ENCODE results near the gene INPPL1. TPM values are rescaled to one million over a fixed set of nuclear protein-coding genes. Genes with fewer than 3 reads are reported as not detected.
"Not testable (repeated sequence)": the region's sequence is repeated elsewhere in the genome, so short reads cannot be mapped to it uniquely, and the experiment has no call there.

The INPPL1 gene, protein sequence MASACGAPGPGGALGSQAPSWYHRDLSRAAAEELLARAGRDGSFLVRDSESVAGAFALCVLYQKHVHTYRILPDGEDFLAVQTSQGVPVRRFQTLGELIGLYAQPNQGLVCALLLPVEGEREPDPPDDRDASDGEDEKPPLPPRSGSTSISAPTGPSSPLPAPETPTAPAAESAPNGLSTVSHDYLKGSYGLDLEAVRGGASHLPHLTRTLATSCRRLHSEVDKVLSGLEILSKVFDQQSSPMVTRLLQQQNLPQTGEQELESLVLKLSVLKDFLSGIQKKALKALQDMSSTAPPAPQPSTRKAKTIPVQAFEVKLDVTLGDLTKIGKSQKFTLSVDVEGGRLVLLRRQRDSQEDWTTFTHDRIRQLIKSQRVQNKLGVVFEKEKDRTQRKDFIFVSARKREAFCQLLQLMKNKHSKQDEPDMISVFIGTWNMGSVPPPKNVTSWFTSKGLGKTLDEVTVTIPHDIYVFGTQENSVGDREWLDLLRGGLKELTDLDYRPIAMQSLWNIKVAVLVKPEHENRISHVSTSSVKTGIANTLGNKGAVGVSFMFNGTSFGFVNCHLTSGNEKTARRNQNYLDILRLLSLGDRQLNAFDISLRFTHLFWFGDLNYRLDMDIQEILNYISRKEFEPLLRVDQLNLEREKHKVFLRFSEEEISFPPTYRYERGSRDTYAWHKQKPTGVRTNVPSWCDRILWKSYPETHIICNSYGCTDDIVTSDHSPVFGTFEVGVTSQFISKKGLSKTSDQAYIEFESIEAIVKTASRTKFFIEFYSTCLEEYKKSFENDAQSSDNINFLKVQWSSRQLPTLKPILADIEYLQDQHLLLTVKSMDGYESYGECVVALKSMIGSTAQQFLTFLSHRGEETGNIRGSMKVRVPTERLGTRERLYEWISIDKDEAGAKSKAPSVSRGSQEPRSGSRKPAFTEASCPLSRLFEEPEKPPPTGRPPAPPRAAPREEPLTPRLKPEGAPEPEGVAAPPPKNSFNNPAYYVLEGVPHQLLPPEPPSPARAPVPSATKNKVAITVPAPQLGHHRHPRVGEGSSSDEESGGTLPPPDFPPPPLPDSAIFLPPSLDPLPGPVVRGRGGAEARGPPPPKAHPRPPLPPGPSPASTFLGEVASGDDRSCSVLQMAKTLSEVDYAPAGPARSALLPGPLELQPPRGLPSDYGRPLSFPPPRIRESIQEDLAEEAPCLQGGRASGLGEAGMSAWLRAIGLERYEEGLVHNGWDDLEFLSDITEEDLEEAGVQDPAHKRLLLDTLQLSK
- 21.5 and 27.7 TPM in 2 replicates for total RNA-seq (2014; rRNA removed; shearing (Covaris generic))

DNA sequence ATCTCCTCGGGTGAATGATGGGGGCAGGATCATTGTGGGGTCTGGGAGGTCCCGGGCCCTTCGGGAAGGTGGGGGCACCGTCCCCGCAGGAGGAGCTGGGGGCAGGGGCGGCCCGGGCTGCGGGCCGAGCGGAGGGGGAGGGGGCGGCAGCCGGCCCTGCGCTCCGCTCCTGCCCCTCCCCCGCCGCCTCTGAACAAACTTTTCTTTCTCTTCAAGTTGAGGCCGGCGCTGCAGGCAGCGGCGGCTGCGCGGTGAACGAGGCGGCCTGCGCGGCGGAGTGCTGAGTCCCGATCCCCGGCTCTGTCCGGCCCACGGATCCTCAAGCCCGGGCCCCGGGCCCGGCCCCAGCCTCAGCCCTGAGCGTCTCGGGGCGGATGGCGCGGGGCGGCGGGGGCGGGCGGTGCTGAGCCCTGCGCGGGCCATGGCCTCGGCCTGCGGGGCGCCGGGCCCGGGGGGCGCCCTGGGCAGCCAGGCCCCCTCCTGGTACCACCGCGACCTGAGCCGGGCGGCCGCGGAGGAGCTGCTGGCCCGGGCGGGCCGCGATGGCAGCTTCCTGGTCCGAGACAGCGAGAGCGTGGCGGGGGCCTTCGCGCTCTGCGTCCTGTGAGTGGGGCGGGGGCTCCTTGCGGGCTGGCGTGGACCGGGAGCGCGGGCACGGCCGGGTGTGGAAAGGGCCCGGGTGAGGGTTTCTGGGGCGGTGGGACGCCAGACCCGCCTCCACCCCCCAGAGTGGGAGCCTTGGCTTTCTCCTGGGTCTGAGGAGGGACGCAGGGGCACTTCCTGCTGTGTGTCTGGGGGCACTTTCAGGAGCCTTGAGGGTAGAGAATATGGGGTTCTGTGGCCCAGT is at the start of gene INPPL1:
INPPL1 (plus strand) TSS at position 204 of the 847 bp plus-strand sequence; CDS start at position 422, 218 bp downstream.
- DNase-seq (ENCODE audit: low read depth in 1 of 2, low spot score in 2 of 2), result peak; percentile 15 to 36
- Histone ChIP-seq H3K4me3 (peak within 1 kb of the TSS; percentile 65), H3K27ac (peak within 1 kb of the TSS; percentile 54; the same call in 1 of the 2 replicates), H3K9me3 (replicated peaks) (no peaks in the 10 kb centered on the region), H3K36me3 (peaks cover 11% of the 10 kb centered on the region), H3K27me3 (replicated peaks) (no peaks in the 10 kb centered on the region), H3K4me1 (replicated peaks) (no peaks in the 10 kb centered on the region; the same call in 1 of the 2 replicates)

DNA sequence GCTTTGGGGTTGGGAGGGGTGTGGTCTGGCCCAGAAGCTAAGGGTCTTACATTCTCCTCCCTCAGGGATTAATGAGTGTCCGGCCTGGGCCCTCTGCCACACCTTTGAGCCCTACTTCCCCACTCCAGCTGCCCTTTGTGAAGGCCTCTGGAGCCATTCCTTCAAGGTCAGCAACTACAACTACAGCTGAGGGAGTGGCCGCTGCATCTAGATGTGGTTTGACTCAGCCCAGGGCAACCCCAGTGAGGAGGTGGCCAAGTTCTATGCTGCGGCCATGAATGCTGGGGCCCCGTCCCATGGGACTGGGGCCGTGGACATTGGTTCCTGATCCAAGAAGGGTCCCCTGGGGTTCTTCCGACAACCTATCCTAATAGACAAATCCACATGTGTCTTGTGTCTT is 46.9 kb upstream of the INPPL1 start:
- Histone ChIP-seq H3K36me3 (no peaks in the 10 kb centered on the region), H3K4me1 (replicated peaks) (peaks cover 7% of the 10 kb centered on the region; the same call in 1 of the 2 replicates), H3K27me3 (replicated peaks) (no peaks in the 10 kb centered on the region), H3K27ac (no peak overlapping the region), H3K4me3 (no peak overlapping the region), H3K9me3 (replicated peaks) (no peaks in the 10 kb centered on the region)
- no peak for DNase-seq (ENCODE audit: low read depth in 1 of 2, low spot score in 2 of 2)

DNA sequence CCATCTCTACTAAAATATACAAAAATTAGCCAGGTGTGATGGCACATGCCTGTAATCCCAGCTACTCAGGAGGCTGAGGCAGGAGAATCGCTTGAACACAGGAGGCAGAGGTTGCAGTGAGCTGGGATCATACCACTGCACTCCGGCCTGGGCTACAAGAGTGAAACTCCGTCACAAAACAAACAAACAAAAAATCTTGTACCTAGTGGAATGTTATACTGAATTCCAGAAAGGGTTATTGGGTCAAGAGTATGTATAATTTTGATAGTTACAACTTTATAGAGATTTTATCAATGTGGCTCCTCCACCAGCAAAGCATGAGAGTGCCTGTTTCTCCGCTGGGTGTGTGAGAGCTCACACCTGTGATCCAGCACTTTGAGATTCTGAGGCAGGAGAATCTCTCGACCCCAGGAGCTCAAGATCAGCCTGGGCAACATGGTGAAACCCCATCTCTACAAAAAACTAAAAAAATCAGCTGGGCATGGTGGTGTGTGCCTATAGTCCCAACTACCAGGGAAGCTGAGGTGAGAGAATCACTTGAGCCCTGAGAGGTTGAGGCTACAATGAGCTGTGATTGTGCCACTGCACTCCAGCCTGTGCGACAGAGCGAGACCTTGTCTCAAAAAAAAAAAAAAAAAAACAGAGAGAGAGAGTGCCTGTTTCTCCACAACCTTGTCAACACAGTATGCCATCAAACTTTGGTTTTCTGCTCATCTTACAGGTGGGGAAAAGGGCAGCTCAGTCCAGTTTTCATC is 45.3 kb upstream of the INPPL1 start:
- Histone ChIP-seq H3K4me3 (no peak overlapping the region), H3K27me3 (replicated peaks) (no peaks in the 10 kb centered on the region), H3K9me3 (replicated peaks) (no peaks in the 10 kb centered on the region), H3K27ac (no peak overlapping the region), H3K4me1 (replicated peaks) (peaks cover 7% of the 10 kb centered on the region; the same call in 1 of the 2 replicates), H3K36me3 (no peaks in the 10 kb centered on the region)
- peak in 1 of 2 experiments; percentile 2 for DNase-seq (ENCODE audit: low read depth in 1 of 2, low spot score in 2 of 2)

DNA sequence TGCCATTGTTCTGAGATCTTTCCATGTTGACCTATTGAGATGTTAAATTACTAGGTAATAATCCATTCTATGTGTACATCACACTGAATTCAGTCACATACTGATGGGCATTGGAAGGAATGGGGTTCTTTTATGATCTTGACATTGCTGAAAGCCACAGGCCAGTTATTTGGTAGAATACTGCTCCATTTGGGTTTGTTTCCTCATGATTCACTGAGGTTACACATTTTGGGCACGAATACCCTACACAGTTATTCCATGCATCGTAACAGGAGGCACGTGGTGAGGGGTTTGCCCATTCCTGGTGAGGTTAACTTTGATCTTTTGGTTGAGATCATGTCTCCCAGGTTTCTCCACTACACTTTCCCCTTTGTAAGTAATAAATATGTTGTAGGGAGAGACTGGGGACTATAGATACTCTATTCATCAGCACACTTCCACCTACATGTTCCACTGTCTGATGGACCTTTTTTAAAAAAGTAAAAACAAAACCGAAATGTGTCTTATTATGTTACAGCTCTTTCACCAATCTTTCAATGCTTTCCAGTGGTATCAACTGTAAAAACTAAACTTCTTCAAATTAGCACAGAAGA is 44.7 kb upstream of the INPPL1 start:
- no peaks in the 10 kb centered on the region for H3K36me3 ChIP-seq
- H3K27ac ChIP-seq, result no peak overlapping the region
- peaks cover 7% of the 10 kb centered on the region; the same call in 1 of the 2 replicates for H3K4me1 ChIP-seq (replicated peaks)
- H3K9me3 ChIP-seq (replicated peaks), result no peaks in the 10 kb centered on the region
- no peak for DNase-seq (ENCODE audit: low read depth in 1 of 2, low spot score in 2 of 2)
- no peaks in the 10 kb centered on the region for H3K27me3 ChIP-seq (replicated peaks)
- no peak overlapping the region for H3K4me3 ChIP-seq

DNA sequence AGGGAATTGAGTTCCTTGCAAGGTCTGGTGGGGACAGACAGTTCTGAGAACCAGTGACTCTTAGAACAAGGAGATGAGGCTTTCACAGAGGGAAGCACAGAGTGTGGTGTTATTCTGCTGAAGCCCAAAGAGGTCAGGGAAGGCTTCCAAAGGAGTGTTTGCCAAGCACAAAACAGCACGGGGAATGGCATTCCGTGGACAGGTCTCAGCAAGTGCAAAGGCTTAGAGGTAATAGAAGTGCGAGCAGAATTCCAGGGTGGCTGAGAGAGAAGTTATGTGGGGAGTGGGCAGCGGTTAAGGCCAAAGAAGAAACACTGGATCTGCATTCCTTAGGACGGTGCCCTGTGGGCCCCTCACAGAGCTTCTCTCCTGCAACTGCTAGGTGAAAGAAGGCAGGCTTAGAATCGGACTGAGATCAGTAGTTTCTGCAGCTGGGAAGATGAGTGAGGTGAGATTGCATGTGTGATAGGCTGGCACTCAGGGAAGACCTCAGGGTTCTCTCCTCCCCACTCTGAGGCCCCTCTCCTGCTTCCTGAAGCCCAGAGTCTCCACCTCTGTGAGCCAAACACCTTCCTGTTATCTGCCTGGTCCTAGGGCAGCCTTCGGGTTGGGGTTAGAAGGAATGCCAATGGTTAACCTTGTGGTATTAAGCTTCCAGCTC is 43.5 kb upstream of the INPPL1 start:
- not testable (repeated sequence) for H3K27ac ChIP-seq; H3K36me3 ChIP-seq; H3K4me3 ChIP-seq; H3K4me1 ChIP-seq (replicated peaks); H3K27me3 ChIP-seq (replicated peaks); H3K9me3 ChIP-seq (replicated peaks); DNase-seq (ENCODE audit: low read depth in 1 of 2, low spot score in 2 of 2)

DNA sequence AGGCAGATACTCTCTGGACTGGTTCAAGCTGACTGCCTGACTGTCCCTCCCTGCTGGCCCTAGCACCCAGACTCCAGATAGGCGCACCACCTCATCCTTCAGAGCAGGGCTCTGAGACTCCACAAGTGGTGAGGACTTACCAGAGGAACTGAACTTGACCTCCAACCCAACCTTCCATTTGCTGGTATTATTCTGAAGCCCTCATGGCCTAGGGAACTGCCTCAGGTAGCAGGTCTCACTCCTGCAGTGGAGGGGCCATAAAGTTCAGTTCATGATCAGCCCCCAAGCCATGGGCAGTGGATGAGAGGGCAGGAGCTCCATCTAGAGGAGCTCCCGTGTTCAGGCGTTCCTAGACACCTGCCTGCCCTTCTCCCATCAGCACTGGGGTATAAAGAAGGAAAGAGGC is 43.0 kb upstream of the INPPL1 start:
- H3K27ac ChIP-seq; H3K4me3 ChIP-seq; H3K9me3 ChIP-seq (replicated peaks); H3K36me3 ChIP-seq; H3K27me3 ChIP-seq (replicated peaks); H3K4me1 ChIP-seq (replicated peaks); DNase-seq (ENCODE audit: low read depth in 1 of 2, low spot score in 2 of 2): not testable (repeated sequence)

DNA sequence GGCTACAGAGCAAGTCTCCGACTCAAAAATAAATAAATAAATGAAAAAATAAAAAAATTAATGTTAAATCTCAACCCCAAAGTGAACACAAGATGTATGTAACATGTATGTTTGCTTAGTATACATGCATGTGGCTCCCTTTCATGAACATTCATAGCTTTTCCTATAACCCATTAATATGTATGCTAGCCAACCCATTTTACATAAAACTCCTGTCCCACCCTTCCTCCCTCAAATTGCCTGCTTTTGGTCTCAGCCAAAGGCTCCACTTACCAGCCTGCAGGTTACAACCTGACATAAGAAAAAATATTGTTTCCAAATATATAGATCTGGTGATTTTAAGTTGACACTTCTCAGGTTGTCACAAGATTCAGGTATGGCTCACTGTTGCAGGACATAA is 36.3 kb upstream of the INPPL1 start:
- H3K27ac ChIP-seq, result no peak overlapping the region
- no peaks in the 10 kb centered on the region for H3K4me1 ChIP-seq (replicated peaks)
- no peaks in the 10 kb centered on the region for H3K9me3 ChIP-seq (replicated peaks)
- no peaks in the 10 kb centered on the region for H3K36me3 ChIP-seq
- no peak for DNase-seq (ENCODE audit: low read depth in 1 of 2, low spot score in 2 of 2)
- H3K27me3 ChIP-seq (replicated peaks), result no peaks in the 10 kb centered on the region
- H3K4me3 ChIP-seq, result no peak overlapping the region

DNA sequence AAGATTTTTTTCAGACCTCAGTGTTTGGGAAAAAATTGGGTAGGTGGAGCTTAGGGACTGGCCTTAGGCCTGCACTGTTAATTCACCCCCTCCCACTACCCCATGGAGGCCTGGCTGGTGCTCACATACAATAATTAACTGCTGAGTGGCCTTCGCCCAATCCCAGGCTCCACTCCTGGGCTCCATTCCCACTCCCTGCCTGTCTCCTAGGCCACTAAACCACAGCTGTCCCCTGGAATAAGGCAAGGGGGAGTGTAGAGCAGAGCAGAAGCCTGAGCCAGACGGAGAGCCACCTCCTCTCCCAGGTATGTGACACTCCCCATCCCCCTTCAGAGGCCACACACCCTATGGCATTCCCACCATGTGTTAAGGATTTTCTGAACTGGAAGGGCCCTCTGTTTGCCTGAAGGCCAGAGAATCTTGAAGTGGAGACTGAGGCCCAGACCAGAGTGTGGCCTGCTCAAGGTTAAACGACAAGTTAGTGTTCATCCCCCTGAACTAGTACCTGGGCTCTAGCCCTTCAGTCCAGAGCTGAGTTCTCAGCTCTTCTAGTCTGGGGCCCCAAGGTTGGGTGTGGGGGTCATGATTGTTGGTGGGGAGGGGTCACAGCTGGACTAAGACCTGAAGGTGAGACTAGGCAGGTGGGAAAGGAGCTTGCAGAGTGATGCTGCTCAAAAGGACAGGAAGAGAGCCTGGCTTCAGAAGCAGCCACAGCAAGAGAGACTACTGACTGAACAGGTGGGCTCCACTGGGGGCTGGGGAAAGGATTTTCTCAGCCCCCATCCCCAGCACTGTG is 34.9 kb upstream of the INPPL1 start:
- no peaks in the 10 kb centered on the region for H3K4me1 ChIP-seq (replicated peaks)
- no peak overlapping the region for H3K27ac ChIP-seq
- no peak overlapping the region for H3K4me3 ChIP-seq
- DNase-seq (ENCODE audit: low read depth in 1 of 2, low spot score in 2 of 2), result no peak
- no peaks in the 10 kb centered on the region for H3K27me3 ChIP-seq (replicated peaks)
- no peaks in the 10 kb centered on the region for H3K36me3 ChIP-seq
- no peaks in the 10 kb centered on the region for H3K9me3 ChIP-seq (replicated peaks)

DNA sequence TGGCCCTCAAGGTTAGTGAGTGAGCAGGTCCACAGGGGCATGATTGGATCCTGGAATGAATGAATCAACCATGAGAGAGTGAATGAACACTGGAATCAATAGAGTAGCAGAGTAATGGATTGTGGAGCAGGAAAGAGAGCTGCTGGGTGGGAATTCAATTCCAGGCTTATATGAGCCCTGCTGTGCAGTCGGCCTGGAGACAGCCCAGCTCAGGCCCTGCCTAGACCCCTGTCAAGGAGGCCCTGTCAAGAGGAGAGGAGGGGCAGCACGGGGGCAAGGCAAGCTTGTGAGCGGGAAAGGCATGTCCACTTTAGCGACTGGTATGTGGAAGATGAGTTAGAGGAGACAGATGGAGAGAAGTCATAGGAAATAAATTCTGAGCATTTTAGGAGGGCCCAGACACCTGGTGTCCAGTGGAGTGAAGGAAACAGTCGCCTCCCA is 33.9 kb upstream of the INPPL1 start:
- Histone ChIP-seq H3K9me3 (replicated peaks) (no peaks in the 10 kb centered on the region), H3K27me3 (replicated peaks) (no peaks in the 10 kb centered on the region), H3K27ac (no peak overlapping the region), H3K36me3 (no peaks in the 10 kb centered on the region), H3K4me1 (replicated peaks) (no peaks in the 10 kb centered on the region), H3K4me3 (no peak overlapping the region)
- no peak for DNase-seq (ENCODE audit: low read depth in 1 of 2, low spot score in 2 of 2)

DNA sequence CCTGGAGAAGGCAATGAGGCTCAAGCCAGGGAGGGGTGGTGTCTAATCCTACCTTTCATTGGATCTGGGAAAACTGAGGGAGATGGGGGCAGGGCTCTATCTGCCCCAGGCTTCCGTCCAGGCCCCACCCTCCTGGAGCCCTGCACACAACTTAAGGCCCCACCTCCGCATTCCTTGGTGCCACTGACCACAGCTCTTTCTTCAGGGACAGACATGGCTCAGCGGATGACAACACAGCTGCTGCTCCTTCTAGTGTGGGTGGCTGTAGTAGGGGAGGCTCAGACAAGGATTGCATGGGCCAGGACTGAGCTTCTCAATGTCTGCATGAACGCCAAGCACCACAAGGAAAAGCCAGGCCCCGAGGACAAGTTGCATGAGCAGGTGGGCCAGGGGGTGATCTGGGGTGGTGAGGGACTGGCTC is 32.6 kb upstream of the INPPL1 start, which contains the start of gene FOLR1:
FOLR1 (plus strand) TSS at position 180 of the 421 bp plus-strand sequence; CDS start at position 214, 34 bp downstream.
- Histone ChIP-seq H3K27ac (no peak within 1 kb of the TSS), H3K4me3 (no peak within 1 kb of the TSS), H3K9me3 (replicated peaks) (no peaks in the 10 kb centered on the region)

More for the DNA sequence above, 32.6 kb upstream of the INPPL1 start, which contains the start of gene FOLR1:
- no peaks in the 10 kb centered on the region for H3K27me3 ChIP-seq (replicated peaks)
- no peak for DNase-seq (ENCODE audit: low read depth in 1 of 2, low spot score in 2 of 2)
- H3K36me3 ChIP-seq, result no peaks in the 10 kb centered on the region
- H3K4me1 ChIP-seq (replicated peaks), result no peaks in the 10 kb centered on the region
